H1 (cell line): ENCODE results near the gene ETS1. TPM values are rescaled to one million over a fixed set of nuclear protein-coding genes. Genes with fewer than 3 reads are reported as not detected.

ENCODE experiments used
- CTCF ChIA-PET: fragments of 300-600 bp; sonication (Branson Sonifier 250); formaldehyde crosslinking; loops from one replicate; lab custom pipeline; 2021; ENCODE audit not compliant: partially characterized antibody; lab: Charles Lee
- POLR2A ChIA-PET: fragments of 300-600 bp; sonication (Branson Sonifier 250); formaldehyde crosslinking; loops from one replicate; lab custom pipeline; 2021; ENCODE audit warnings: inconsistent platforms; ENCODE audit not compliant: partially characterized antibody; lab: Charles Lee
- DNase-seq, 2 experiments: peaks; one replicate each; pipeline versions ENCODE4 v3.0.0 to v3.0.0-alpha.2; 2010 to 2022; ENCODE audit warnings: low spot score in 2 of 2, low read depth in 1 of 2, mixed read lengths in 1 of 2
- FAIRE-seq: peaks from 2 replicates; lab custom pipeline; 2011; peaks lifted over from hg19 to GRCh38; lab: Jason Lieb, UNC
- H2AFZ ChIP-seq: 2 replicates; pipeline ENCODE4 v1.8.1; 2012; ENCODE audit warnings: low read length, inconsistent platforms
- H2AK5ac ChIP-seq: 2 replicates; pipeline ENCODE4 v1.6.1; 2013; ENCODE audit warnings: low read depth, low read length
- H2BK120ac ChIP-seq: replicated peaks from 2 replicates; pipeline ENCODE3; 2013; ENCODE audit warnings: low read depth, low read length, inconsistent platforms
- H2BK12ac ChIP-seq: 2 replicates; pipeline ENCODE4 v1.6.1; 2013; ENCODE audit warnings: low read depth, low read length
- H2BK15ac ChIP-seq: 2 replicates; pipeline ENCODE4 v1.6.1; 2013; ENCODE audit warnings: low read length
- H2BK20ac ChIP-seq: 2 replicates; pipeline ENCODE4 v1.6.1; 2013; ENCODE audit warnings: low read length
- H2BK5ac ChIP-seq: 2 replicates; pipeline ENCODE4 v1.6.1; 2013; ENCODE audit warnings: low read depth, low read length
- H3K14ac ChIP-seq: 2 replicates; pipeline ENCODE4 v1.6.1; 2013; ENCODE audit warnings: inconsistent platforms; ENCODE audit not compliant: insufficient read length
- H3K18ac ChIP-seq: 2 replicates; pipeline ENCODE4 v1.6.1; 2013; ENCODE audit warnings: low read length; ENCODE audit errors: extremely low read depth
- H3K23ac ChIP-seq: 2 replicates; pipeline ENCODE4 v1.6.1; 2013; ENCODE audit warnings: inconsistent platforms; ENCODE audit not compliant: insufficient read length
- H3K23me2 ChIP-seq: 2 replicates; pipeline ENCODE4 v1.6.1; 2013; ENCODE audit warnings: low read depth, low read length
- H3K27ac ChIP-seq: 2 replicates; pipeline ENCODE4 v1.6.1; 2011; ENCODE audit warnings: low read depth, low read length, inconsistent platforms
- H3K27me3 ChIP-seq, 4 experiments: replicated peaks in 1 of 4; 1 replicate in 1 of 4; 2 replicates in 3 of 4; pipeline versions ENCODE4 v1.6.1 to v1.8.1; 2011 to 2013; ENCODE audit warnings: low read length in 3 of 4, mild to moderate bottlenecking in 3 of 4, inconsistent platforms in 2 of 4, mixed read lengths in 2 of 4, moderate library complexity in 1 of 4; ENCODE audit not compliant: control insufficient read depth in 3 of 4, insufficient read depth in 3 of 4; ENCODE audit errors: extremely low read depth in 1 of 4
- H3K36me3 ChIP-seq, 4 experiments: 2 replicates each; pipeline versions ENCODE4 v1.6.1 to v1.8.1; 2011 to 2013; ENCODE audit warnings: mild to moderate bottlenecking in 4 of 4, low read length in 3 of 4, moderate library complexity in 2 of 4, control low read depth in 1 of 4, inconsistent platforms in 1 of 4; ENCODE audit not compliant: insufficient read depth in 4 of 4, control insufficient read depth in 2 of 4
- H3K4ac ChIP-seq: replicated peaks from 2 replicates; pipeline ENCODE3; 2013; ENCODE audit warnings: low read length, low read depth, mixed read lengths, inconsistent platforms; ENCODE audit not compliant: insufficient read length
- H3K4me1 ChIP-seq, 4 experiments: replicated peaks in 1 of 4; 1 replicate in 1 of 4; 2 replicates in 3 of 4; pipeline versions ENCODE4 v1.6.1 to v1.8.1; 2011 to 2013; ENCODE audit warnings: low read length in 3 of 4, inconsistent platforms in 2 of 4, mixed read lengths in 1 of 4; ENCODE audit not compliant: insufficient read depth in 4 of 4, control insufficient read depth in 3 of 4
- H3K4me2 ChIP-seq, 2 experiments: 2 replicates each; pipeline versions ENCODE4 v1.6.1 to v1.8.1; 2011 to 2013; ENCODE audit warnings: low read depth in 2 of 2, low read length in 2 of 2, control low read depth in 1 of 2, inconsistent platforms in 1 of 2, mild to moderate bottlenecking in 1 of 2; ENCODE audit not compliant: insufficient read depth in 1 of 2
- H3K4me3 ChIP-seq, 4 experiments: fragments of 200-600, 300-600 bp in 1 of 4; sonication (generic), shearing (Covaris generic), sonication (Bioruptor Twin) in 1 of 4; 2 replicates each; pipeline versions ENCODE4 v1.5.1 to v1.8.1; 2011 to 2016; ENCODE audit warnings: low read length in 4 of 4, low read depth in 3 of 4, control low read depth in 2 of 4, inconsistent platforms in 2 of 4, mild to moderate bottlenecking in 2 of 4, mixed read lengths in 1 of 4, moderate library complexity in 1 of 4; ENCODE audit not compliant: insufficient read depth in 2 of 4; ENCODE audit errors: extremely low read depth in 1 of 4
- H3K56ac ChIP-seq: replicated peaks from 2 replicates; pipeline ENCODE3; 2013; ENCODE audit warnings: low read depth, mild to moderate bottlenecking, mixed read lengths, low read length, inconsistent platforms; ENCODE audit not compliant: insufficient read length
- H3K79me1 ChIP-seq: 2 replicates; pipeline ENCODE4 v1.6.1; 2013; ENCODE audit warnings: low read depth, low read length, control low read depth
- H3K79me2 ChIP-seq, 2 experiments: 2 replicates each; pipeline versions ENCODE4 v1.6.1 to v1.8.1; 2012 to 2013; ENCODE audit warnings: low read length in 2 of 2, mild to moderate bottlenecking in 2 of 2, inconsistent platforms in 1 of 2; ENCODE audit not compliant: insufficient read depth in 2 of 2, control insufficient read depth in 1 of 2
- H3K9ac ChIP-seq, 4 experiments: replicated peaks in 1 of 4; 1 replicate in 1 of 4; 2 replicates in 3 of 4; pipeline versions ENCODE4 v1.6.1 to v1.8.1; 2011 to 2013; ENCODE audit warnings: low read depth in 3 of 4, low read length in 3 of 4, control low read depth in 2 of 4, mild to moderate bottlenecking in 2 of 4, moderate library complexity in 2 of 4, inconsistent platforms in 1 of 4; ENCODE audit errors: extremely low read depth in 1 of 4
- H3K9me3 ChIP-seq, 2 experiments: 2 replicates each; pipeline versions ENCODE4 v1.6.1 to v1.8.1; 2012 to 2013; ENCODE audit warnings: mild to moderate bottlenecking in 2 of 2, moderate library complexity in 2 of 2, control low read depth in 1 of 2, inconsistent platforms in 1 of 2, low read depth in 1 of 2, low read length in 1 of 2, mixed read lengths in 1 of 2; ENCODE audit not compliant: insufficient read depth in 2 of 2
- H4K20me1 ChIP-seq, 2 experiments: replicated peaks in 1 of 2; 2 replicates each; pipeline versions ENCODE3 to v1.8.1; 2011 to 2013; ENCODE audit warnings: inconsistent platforms in 2 of 2, low read length in 2 of 2, mild to moderate bottlenecking in 1 of 2; ENCODE audit not compliant: insufficient read depth in 2 of 2, control insufficient read depth in 1 of 2
- H4K5ac ChIP-seq: 2 replicates; pipeline ENCODE4 v1.6.1; 2013; ENCODE audit warnings: low read length, low read depth, mixed read lengths, inconsistent platforms; ENCODE audit not compliant: insufficient read length
- H4K8ac ChIP-seq: 2 replicates; pipeline ENCODE4 v1.8.0; 2013; ENCODE audit warnings: mild to moderate bottlenecking, moderate library complexity, low read length, inconsistent platforms; ENCODE audit not compliant: insufficient read depth; ENCODE audit errors: extremely low read depth
- H4K91ac ChIP-seq: replicated peaks from 2 replicates; pipeline ENCODE3; 2013; ENCODE audit warnings: low read length, mixed read lengths, inconsistent platforms; ENCODE audit not compliant: insufficient read length
- BACH1 ChIP-seq: IDR thresholded peaks from 2 replicates; pipeline ENCODE4 v1.6.1; 2012; ENCODE audit warnings: low read length, improper control_type of control experiment
- CBX5 ChIP-seq: fragments of 300-800, 300-1000 bp; sonication (generic); IDR thresholded peaks from 2 replicates; pipeline ENCODE4 v1.7.1; 2016; ENCODE audit warnings: antibody characterized with exemption, low read length, low read depth
- CBX8 ChIP-seq: fragments of 300-800, 300-1000 bp; sonication (generic); IDR thresholded peaks from 2 replicates; pipeline ENCODE4 v1.7.1; 2016; ENCODE audit warnings: low read depth, low read length, borderline replicate concordance
- POU5F1 ChIP-seq: IDR thresholded peaks from 2 replicates; pipeline ENCODE4 v1.6.1; 2011; ENCODE audit warnings: low read depth, mild to moderate bottlenecking, low read length, moderate library complexity
- RFX5 ChIP-seq: IDR thresholded peaks from 2 replicates; pipeline ENCODE4 v1.6.1; 2011; ENCODE audit warnings: low read depth, low read length, improper control_type of control experiment, borderline replicate concordance
- RNF2 ChIP-seq: fragments of 200-900, 300-1000 bp; sonication (generic); IDR thresholded peaks from 2 replicates; pipeline ENCODE4 v1.7.1; 2016; ENCODE audit warnings: borderline replicate concordance, low read depth, mild to moderate bottlenecking, antibody characterized with exemption, low read length; ENCODE audit not compliant: poor library complexity, severe bottlenecking; ENCODE audit errors: missing control alignments
- ZNF274 ChIP-seq: IDR thresholded peaks from 2 replicates; pipeline ENCODE4 v1.7.0; 2012; ENCODE audit warnings: low read length, borderline replicate concordance; ENCODE audit errors: extremely low read depth
- whole genome bisulfite sequencing, 2 experiments: shearing (Covaris generic) in 1 of 2; methylation state at CpG; one replicate each; pipeline versions ENCODE4 v1.1.6 to v1.1.7; 2013 to 2015; ENCODE audit warnings: low lambda C conversion rate in 2 of 2, mixed read lengths in 2 of 2, inconsistent platforms in 1 of 2, low coverage in 1 of 2, missing lambda C conversion rate in 1 of 2; ENCODE audit not compliant: insufficient replicate concordance in 2 of 2, insufficient coverage in 1 of 2, insufficient read length in 1 of 2; ENCODE audit errors: extremely low coverage in 1 of 2, missing lambda C conversion rate in 1 of 2; 5-methylcytosine and 5-hydroxymethylcytosine counted together
- polyA plus RNA-seq, 7 experiments: library from polyadenylated mRNA; depleted of rRNA in 3 of 7; stranded (reverse) in 5 of 7; unstranded in 2 of 7; fragments of >200 nt in 5 of 7; fragments of 200-250 nt in 2 of 7; gene quantifications; 1 replicate in 5 of 7; 2 replicates in 1 of 7; 4 replicates in 1 of 7; pipeline versions ENCODE4 v1.2.1 to v1.2.3, GENCODE V29; 2011 to 2013; ENCODE audit warnings: missing spikeins in 2 of 7, mixed read lengths in 2 of 7
- total RNA-seq: library from RNA; stranded (reverse); fragmentation: NEBNext Ultra II Directional; extraction: Animal tissue kit (Norgen Biotek cat#: 25700); gene quantifications from 2 replicates; pipeline ENCODE4 v1.2.1, GENCODE V29; 2021
- TF ChIP-seq, protein P1 (sequence below): IDR thresholded peaks from 2 replicates; pipeline ENCODE4 v1.6.1; 2011; ENCODE audit warnings: low read length, improper control_type of control experiment

The ETS1 gene
- total and polyA plus RNA-seq, 2 of the 8 experiments (the other 6 are each of a cell fraction or from before 2014, with no cell fraction given), result 10.0 to 35.3 TPM

DNA sequence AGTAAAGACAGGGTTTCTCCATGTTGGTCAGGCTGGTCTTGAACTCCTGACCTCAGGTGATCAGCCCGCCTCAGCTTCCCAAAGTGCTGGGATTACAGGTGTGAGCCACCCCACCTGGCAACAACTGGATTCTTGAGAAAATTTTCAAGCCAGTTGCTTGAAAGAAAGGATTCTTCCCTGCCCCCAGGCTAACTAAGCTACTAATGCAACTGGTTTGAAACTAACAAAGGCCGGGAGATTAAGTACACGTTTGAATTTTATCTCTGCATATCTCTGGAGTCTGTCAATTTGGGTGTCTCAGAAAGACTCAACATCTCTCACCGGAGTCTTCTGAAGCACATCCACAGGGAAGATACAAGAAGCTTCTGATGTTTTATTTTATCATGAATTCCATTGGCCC lies 10.7 kb upstream of the ETS1 start:
- Histone ChIP-seq H3K4ac (no peak overlapping the region), H3K4me2 (no peak overlapping the region), H3K36me3 (no peaks in the 10 kb centered on the region), H3K9ac (no peak overlapping the region), H4K8ac (no peak overlapping the region), H3K18ac (no peak overlapping the region), H3K27me3 (no peaks in the 10 kb centered on the region; a peak in 1 of 7 replicates), H3K23ac (no peak overlapping the region), H3K9me3 (no peaks in the 10 kb centered on the region), H2BK15ac (no peak overlapping the region), H4K20me1 (no peaks in the 10 kb centered on the region), H2BK5ac (no peak overlapping the region), H2BK12ac (no peak overlapping the region), H4K91ac (no peak overlapping the region), H2BK120ac (no peak overlapping the region), H2BK20ac (no peak overlapping the region), H3K27ac (no peak overlapping the region), H4K5ac (no peak overlapping the region), H2AFZ (no peak overlapping the region), H3K23me2 (no peaks in the 10 kb centered on the region; the same call in 1 of the 2 replicates), H3K4me1 (peaks cover 0 to 11% (median 6%) of the 10 kb centered on the region in 4 experiments; a peak in 4 of 7 replicates), H3K56ac (no peak overlapping the region), H3K14ac (no peak overlapping the region), H3K79me1 (no peaks in the 10 kb centered on the region), H3K4me3 (no peak overlapping the region), H2AK5ac (no peak overlapping the region), H3K79me2 (no peaks in the 10 kb centered on the region)
- 85% methylated on average over 4 of the region's 4 CpGs; no CpG with 5 or more reads in 1 of the 2 experiments for WGBS, 2 experiments
- no peak for TF ChIP-seq ZNF274
- TF ChIP-seq RNF2, result no peak
- no peak for TF ChIP-seq BACH1
- no peak for TF ChIP-seq CBX5
- no peak for TF ChIP-seq POU5F1
- TF ChIP-seq CBX8, result no peak
- TF ChIP-seq, protein P1, sequence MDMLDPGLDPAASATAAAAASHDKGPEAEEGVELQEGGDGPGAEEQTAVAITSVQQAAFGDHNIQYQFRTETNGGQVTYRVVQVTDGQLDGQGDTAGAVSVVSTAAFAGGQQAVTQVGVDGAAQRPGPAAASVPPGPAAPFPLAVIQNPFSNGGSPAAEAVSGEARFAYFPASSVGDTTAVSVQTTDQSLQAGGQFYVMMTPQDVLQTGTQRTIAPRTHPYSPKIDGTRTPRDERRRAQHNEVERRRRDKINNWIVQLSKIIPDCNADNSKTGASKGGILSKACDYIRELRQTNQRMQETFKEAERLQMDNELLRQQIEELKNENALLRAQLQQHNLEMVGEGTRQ, result no peak
- TF ChIP-seq RFX5, result no peak
- ChIA-PET POLR2A (interaction anchor here (1.2 to 1.4 kb wide), 3 partner anchors 14 to 274 kb away, joined by 3 to 4 read pairs (median 3); no protein-coding TSS in a partner anchor), CTCF (interaction anchor here (1.0 to 2.4 kb wide), 4 partner anchors 12 to 204 kb away, joined by 3 to 10 read pairs (median 6); no protein-coding TSS in a partner anchor)
- DNase-seq, result no peak
- FAIRE-seq, result no peak
